GM21576 (cell line): ENCODE results near the gene CDK5.

Experiments used
- ATAC-seq: cut with Tn5 transposase; IDR thresholded peaks from one replicate; pipeline ENCODE4 v1.9.1; 2021; ENCODE audit warnings: mild to moderate bottlenecking, moderate library complexity; ENCODE audit not compliant: unreplicated experiment

Gene CDK5

DNA sequence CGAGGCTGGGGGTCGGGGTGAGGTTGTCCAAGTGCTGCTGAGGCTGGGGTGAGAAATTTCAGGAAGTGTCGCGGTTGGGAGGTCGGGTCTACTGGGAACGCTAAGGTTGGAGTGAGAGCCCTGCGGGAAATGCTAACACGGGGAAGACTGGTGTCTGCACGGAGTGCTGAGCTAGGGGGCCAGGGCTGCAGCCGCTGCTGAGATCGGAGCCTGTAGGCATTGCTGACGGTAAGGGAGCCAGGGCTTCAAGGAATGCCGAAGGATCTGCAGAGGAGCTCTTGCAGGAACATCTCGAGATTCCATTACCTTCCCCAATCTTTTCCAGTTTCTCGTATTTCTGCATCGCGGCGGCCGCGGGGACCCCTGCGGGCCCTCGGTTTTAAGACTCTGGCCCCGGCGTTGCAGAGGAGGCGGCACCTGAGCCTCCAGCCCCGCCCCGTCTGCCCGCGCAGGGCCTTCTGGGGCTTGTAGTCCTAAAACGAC, at the start of gene CDK5:
Gene CDK5, minus strand, starts transcription at position 392 of the 483 bp plus-strand sequence. Its CDS starts 49 bp downstream, at position 343.
- ATAC-seq, result peak; percentile 7

GRCh38 chr7:151104411-151105235, 46.9 kb upstream of the CDK5 start:
- no peak for ATAC-seq

DNA sequence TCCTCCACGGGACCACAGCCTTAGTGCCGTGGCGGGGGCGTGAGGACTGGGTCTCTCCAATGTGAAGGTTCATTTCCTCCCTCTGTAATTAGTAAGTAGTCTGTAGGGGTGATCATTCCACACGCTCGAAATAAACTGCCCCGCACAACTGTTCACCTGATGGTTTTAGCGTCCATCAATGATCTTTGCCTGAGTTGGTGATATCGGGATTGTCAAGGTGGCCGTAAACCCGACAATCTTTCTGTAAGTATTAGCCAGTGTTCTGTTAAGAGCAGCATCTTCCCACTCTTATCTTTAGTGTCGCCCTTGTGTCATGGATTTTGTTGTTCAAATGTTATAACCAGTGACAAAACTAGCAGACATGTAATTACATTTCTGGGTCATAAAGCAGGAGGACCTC, 46.3 kb upstream of the CDK5 start:
- ATAC-seq, result no peak

GRCh38 chr7:151102991-151103390, 45.3 kb upstream of the CDK5 start:
- ATAC-seq, result no peak

- ATAC-seq, result no peak
Measured at GRCh38 chr7:151101621-151102396, 44.1 kb upstream of the CDK5 start.

DNA sequence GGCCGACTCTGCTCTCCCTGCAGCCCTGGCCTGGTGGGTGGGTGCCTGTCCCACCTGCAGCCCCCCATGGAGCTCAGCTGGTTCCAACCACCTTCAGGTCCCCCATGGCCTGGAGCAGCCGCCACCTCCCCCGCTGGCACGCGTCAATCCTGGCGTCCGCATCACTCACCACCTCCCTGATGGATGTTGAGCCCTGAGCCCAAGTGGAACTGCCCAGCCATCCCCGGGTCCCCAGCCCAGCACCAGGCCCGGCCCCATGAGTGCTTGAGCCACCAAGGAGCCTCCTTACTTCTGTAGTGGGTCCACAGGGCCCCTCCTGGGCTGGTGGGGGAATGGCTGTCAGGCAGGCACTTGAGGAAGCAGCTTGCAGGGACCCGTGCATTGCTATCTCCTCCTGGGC, 43.2 kb upstream of the CDK5 start:
- no peak for ATAC-seq

- ATAC-seq, result no peak
Measured at GRCh38 chr7:151099486-151100211, 42.0 kb upstream of the CDK5 start.

DNA sequence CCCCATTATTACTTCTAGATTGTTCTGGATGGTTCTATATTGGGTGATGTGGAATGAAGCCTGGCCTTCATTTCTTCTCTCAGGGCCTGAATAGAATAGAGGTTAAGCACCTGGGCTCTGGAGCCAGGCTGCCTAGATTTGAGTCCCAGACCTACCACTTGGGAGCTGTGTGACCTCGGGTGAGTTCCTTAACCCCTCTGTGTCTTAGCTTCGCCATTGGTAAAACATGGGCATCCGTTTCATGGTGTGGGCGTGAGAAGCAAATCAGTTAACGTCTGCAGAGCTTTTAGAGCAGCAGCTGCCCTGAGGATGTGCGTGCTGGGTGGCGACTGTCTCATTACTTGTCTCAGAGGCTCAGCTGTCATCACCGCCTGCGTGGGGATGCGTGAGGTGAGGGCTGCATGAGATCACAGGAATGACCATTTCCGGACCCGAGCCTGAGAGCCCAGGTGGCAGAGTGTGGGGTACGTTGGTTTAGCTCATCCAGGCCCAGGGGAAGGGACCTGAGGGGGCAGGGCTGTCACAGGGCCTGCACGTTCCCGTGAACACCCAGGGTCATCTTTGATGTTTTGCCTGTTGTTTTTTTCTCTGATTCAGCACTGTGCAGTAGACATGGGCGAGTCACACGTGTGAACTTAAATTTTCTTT, 38.3 kb upstream of the CDK5 start:
- ATAC-seq, result no peak

- no peak for ATAC-seq
Measured at GRCh38 chr7:151095123-151095797, 37.6 kb upstream of the CDK5 start.

GRCh38 chr7:151094675-151095074, 37.0 kb upstream of the CDK5 start:
- ATAC-seq, result no peak

DNA sequence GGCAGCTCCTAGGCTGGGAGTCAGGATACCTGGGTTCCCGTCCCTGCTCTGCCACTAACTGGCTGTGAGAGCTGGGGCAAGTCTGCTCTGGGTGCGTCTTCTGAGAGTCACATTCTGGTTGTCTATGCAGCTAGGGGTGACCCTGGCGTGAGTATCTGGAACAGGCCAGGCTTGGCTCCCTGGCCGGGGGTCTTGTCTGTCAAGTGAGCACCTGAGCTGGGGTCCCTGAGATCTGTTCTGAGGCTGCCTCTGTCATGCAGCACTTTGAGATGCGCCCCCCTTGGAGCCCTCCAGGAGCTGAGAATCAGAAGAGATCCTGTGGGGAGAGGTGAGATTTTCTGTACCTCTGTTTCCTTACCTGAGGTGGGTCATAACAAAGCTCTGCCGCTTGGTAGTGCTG, 36.1 kb upstream of the CDK5 start:
- ATAC-seq, result no peak

DNA sequence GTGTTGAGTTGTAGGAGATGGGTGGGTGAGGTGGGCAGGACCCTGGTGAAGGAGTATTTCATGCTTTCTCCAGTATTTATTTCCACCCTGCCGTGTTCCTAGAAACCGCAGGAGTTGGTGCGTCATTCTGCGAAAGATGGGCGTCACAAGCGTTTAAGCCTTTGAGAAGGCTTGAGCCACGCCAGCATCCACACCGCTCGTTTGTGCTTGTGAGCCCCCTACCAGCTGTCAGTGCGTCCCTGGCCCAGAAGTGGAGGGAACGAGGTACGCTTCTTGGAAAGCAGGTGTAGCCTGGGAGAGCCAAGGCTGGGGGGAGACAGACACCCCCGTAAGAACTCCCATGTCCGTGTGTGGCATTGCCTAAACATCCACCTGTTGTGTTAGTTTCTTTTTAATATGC, 34.3 kb upstream of the CDK5 start:
- no peak for ATAC-seq

GRCh38 chr7:151091431-151091830, 33.7 kb upstream of the CDK5 start:
- no peak for ATAC-seq

- no peak for ATAC-seq
Measured at GRCh38 chr7:151091003-151091402, 33.3 kb upstream of the CDK5 start.

DNA sequence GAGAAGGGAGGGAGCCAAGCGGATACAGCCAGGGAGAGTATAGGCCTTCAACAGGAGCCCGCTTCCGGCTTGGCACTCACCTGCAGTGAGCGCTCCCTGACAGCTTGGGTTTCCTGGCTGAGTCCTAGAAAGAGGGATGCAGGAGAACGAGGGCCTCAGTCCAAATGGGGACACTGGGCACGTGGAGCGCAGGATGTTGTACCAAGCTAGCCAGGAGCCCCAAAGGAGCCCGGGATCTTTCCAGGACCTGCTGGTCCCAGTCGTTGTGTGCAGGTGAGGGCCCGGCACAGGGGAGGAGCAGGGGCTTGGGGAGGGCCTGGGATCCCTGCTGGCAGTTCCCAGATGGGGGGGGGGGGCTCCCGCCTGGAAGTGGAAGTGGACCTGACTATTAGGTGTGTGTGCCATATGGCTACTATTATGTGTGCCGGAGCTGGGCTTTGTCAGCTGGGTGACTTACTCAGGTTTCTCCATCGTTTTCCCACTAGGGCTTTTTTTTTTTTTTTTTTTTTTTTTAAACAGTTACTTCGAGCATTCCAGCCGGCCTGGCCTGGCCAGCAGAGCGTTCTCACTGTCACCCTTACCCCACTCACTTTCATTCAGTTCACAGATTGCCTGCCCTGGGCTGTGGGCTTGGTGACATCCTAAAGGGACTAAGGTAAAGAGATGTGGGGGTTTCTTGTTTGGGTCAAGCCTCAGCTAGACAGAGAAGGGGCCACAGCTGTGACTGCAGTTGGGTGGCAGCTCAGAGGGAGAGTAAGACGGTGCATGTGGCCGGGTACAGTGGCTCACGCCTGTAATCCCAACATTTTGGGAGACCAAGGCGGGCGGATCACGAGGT, 32.4 kb upstream of the CDK5 start:
- no peak for ATAC-seq

DNA sequence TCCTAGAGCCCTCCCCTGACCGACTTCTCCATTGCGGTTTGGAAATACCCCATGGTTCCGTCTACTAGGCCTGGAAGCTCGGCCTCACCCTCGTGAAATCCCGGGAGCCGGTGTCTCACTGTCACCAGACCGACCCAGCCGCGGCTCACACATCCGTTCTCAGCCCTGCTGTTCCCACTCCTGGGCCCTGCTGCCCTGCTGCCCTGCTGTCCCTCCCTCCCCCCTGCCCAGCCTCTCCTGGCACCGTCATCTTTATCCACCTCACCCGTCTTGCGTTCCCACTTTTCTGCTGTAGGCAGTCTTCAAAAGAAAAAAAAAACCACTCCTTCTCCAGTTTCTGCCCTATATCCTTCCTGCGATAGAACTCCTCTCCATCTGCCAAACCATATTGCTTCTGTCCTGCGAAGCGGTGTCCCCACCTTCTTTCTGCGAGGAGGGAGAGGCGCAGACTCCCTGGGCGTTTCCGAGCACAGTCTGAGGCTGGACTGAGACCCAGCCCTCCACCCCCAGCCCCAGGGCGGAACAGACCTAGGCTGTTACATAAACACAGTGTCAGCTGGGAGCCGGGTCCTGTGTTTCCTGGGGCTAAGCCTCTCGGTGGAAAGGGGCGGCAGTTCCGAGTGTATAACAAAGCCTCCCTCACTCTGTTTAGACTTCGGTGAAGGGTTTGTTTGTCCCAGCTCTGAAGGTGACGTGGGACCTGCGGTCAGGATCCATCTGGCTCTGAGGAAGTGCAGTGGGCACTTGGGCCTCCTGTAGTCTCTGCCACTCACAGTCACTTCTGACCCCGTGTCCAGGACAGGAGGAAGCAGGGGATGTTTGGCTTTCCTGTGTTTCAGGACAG, 31.4 kb upstream of the CDK5 start:
- ATAC-seq, result no peak

- no peak for ATAC-seq
Measured at GRCh38 chr7:151088019-151088855, 30.5 kb upstream of the CDK5 start.
